WTC11 (cell line): ENCODE data around the gene AHNAK. TPM values are rescaled to one million over a fixed set of nuclear protein-coding genes. Genes with fewer than 3 reads are reported as not detected.

ENCODE experiments used
- ATAC-seq: fragments of 200-7000 bp; cut with Tn5 transposase; 2 replicates; pipeline ENCODE4 v1.10.0; 2021; ENCODE audit warnings: mild to moderate bottlenecking, moderate library complexity
- CTCF ChIA-PET: fragments of 300-600 bp; sonication (Branson Sonifier 250); formaldehyde crosslinking; loops from one replicate; lab custom pipeline; 2021; ENCODE audit warnings: antibody characterized with exemption; lab: Charles Lee
- POLR2A ChIA-PET: fragments of 350-600 bp; sonication (Branson Sonifier 250); formaldehyde crosslinking; loops from one replicate; lab custom pipeline; 2021; ENCODE audit warnings: antibody characterized with exemption; lab: Charles Lee
- DNase-seq: peaks from one replicate; pipeline ENCODE4 v3.0.0; 2021; ENCODE audit warnings: low spot score
- H3K27ac Mint-ChIP-seq: 2 replicates; pipeline ENCODE4 v1.8.0; 2021; ENCODE audit warnings: mixed read lengths
- H3K27me3 Mint-ChIP-seq: 2 replicates; pipeline ENCODE4 v1.8.0; 2021; ENCODE audit warnings: low read depth, mild to moderate bottlenecking, moderate library complexity, mixed read lengths
- H3K36me3 Mint-ChIP-seq: 2 replicates; pipeline ENCODE4 v1.8.0; 2021; ENCODE audit warnings: mixed read lengths
- H3K4me1 Mint-ChIP-seq: 2 replicates; pipeline ENCODE4 v1.8.0; 2022; ENCODE audit warnings: mixed read lengths
- H3K4me3 Mint-ChIP-seq: 2 replicates; pipeline ENCODE4 v1.8.0; 2021; ENCODE audit warnings: mild to moderate bottlenecking, moderate library complexity, mixed read lengths
- H3K9me3 Mint-ChIP-seq: 2 replicates; pipeline ENCODE4 v1.8.0; 2021; ENCODE audit warnings: mixed read lengths
- AR ChIP-seq: fragments of 250-450 bp; sonication (Bioruptor Pico); IDR thresholded peaks from 2 replicates; pipeline ENCODE4 v1.9.0; 2021; ENCODE audit warnings: mild to moderate bottlenecking
- CREB1 ChIP-seq: sonication (generic); formaldehyde crosslinking; IDR thresholded peaks from 2 replicates; pipeline ENCODE4 v1.8.0; 2023; ENCODE audit warnings: mild to moderate bottlenecking, missing genetic modification reagents
- E2F4 ChIP-seq: sonication (generic); formaldehyde crosslinking; IDR thresholded peaks from 2 replicates; pipeline ENCODE4 v1.8.1; 2022; ENCODE audit warnings: low read depth, mild to moderate bottlenecking, moderate library complexity, missing genetic modification reagents, borderline replicate concordance
- FOXK1 ChIP-seq: sonication (generic); formaldehyde crosslinking; IDR thresholded peaks from 2 replicates; pipeline ENCODE4 v1.8.0; 2022; ENCODE audit warnings: mild to moderate bottlenecking, moderate library complexity, missing genetic modification reagents
- GRHL2 ChIP-seq: fragments of 250-450 bp; sonication (Bioruptor Pico); IDR thresholded peaks from 2 replicates; pipeline ENCODE4 v1.8.0; 2022; ENCODE audit warnings: mild to moderate bottlenecking, moderate library complexity; ENCODE audit not compliant: insufficient replicate concordance, severe bottlenecking
- NFATC4 ChIP-seq: fragments of 250-450 bp; sonication (Bioruptor Pico); IDR thresholded peaks from 2 replicates; pipeline ENCODE4 v1.9.0; 2021; ENCODE audit warnings: mild to moderate bottlenecking
- NFE2L1 ChIP-seq: sonication (generic); formaldehyde crosslinking; IDR thresholded peaks from 2 replicates; pipeline ENCODE4 v1.8.1; 2023; ENCODE audit warnings: missing genetic modification reagents
- PRRX2 ChIP-seq: fragments of 250-450 bp; sonication (Bioruptor Pico); IDR thresholded peaks from 2 replicates; pipeline ENCODE4 v1.8.0; 2021; ENCODE audit warnings: mild to moderate bottlenecking
- TEAD1 ChIP-seq: sonication (generic); formaldehyde crosslinking; IDR thresholded peaks from 2 replicates; pipeline ENCODE4 v1.8.0; 2022; ENCODE audit warnings: mild to moderate bottlenecking, missing genetic modification reagents
- TP53 ChIP-seq: sonication (generic); formaldehyde crosslinking; IDR thresholded peaks from 2 replicates; pipeline ENCODE4 v1.8.1; 2023; ENCODE audit warnings: mild to moderate bottlenecking, missing genetic modification reagents
- ZNF121 ChIP-seq: sonication (generic); formaldehyde crosslinking; IDR thresholded peaks from 2 replicates; pipeline ENCODE4 v1.8.0; 2023; ENCODE audit warnings: missing genetic modification reagents
- ZNF138 ChIP-seq: sonication (generic); formaldehyde crosslinking; conservative IDR thresholded peaks from 2 replicates; pipeline ENCODE4 v1.8.1; 2022; ENCODE audit warnings: mild to moderate bottlenecking, moderate library complexity, missing genetic modification reagents
- ZNF396 ChIP-seq: fragments of 250-450 bp; sonication (Bioruptor Pico); IDR thresholded peaks from 2 replicates; pipeline ENCODE4 v1.8.0; 2021; ENCODE audit warnings: mild to moderate bottlenecking, moderate library complexity, borderline replicate concordance
- ZNF671 ChIP-seq: fragments of 250-450 bp; sonication (Bioruptor Pico); IDR thresholded peaks from 2 replicates; pipeline ENCODE4 v1.8.0; 2021; ENCODE audit warnings: mild to moderate bottlenecking
- total RNA-seq: library from RNA; stranded (reverse); gene quantifications from 3 replicates; pipeline ENCODE4 v1.2.3, GENCODE V29; 2021
- TF ChIP-seq, protein P1 (sequence below): sonication (generic); formaldehyde crosslinking; IDR thresholded peaks from 2 replicates; pipeline ENCODE4 v1.8.1; 2023; ENCODE audit warnings: mild to moderate bottlenecking, missing genetic modification reagents, moderate library complexity
- TF ChIP-seq, protein P2 (sequence below): sonication (generic); formaldehyde crosslinking; IDR thresholded peaks from 2 replicates; pipeline ENCODE4 v1.8.1; 2023; ENCODE audit warnings: mild to moderate bottlenecking, missing genetic modification reagents
- TF ChIP-seq, protein P3 (sequence below): fragments of 250-450 bp; sonication (Bioruptor Pico); IDR thresholded peaks from 2 replicates; pipeline ENCODE4 v2.1.2; 2022; ENCODE audit warnings: mild to moderate bottlenecking, moderate library complexity

Gene AHNAK
- total RNA-seq, 1 experiment from 2014 or later, result 21.0 TPM

DNA sequence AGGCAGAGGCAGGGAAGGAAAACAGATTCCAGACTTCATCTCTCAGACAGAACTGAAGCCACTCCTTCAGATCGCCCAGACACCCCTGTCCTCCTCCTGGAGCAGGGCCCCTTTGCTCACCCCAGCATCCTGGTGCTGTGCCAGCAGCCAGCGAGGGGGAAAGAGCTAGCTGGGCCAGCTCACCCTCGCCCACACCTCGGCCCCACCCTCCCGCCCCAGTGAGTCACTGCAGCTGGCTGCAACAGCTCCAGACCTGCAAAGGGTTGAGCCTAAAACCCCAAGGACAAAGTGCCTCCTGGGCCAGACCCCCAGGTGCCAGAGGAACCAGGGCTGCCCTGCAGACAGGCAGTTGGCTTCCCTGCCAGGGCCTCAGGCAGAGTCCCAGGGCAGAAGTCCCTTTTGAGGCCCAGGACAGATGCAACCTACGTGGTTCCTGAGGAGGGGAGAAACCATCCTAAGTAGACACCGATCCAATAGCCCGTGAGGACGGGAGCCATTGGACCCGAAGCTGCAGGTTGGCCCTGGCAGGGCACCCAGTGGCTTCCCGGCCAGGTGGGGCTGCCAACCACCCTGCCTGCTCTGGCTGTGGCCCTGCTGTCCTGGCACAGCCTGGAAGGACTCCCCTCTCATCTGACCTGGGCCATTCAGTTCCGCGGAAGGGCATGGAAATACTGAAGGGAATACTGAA, 7.2 kb downstream of the AHNAK start:
- no peaks in the 10 kb centered on the region for H3K36me3 Mint-ChIP-seq
- H3K27ac Mint-ChIP-seq, result no peak overlapping the region
- TF ChIP-seq NFE2L1, result no peak
- TF ChIP-seq E2F4, result no peak
- no peak for TF ChIP-seq ZNF671 (CRISPR knock-in tag)
- TF ChIP-seq, protein P1, sequence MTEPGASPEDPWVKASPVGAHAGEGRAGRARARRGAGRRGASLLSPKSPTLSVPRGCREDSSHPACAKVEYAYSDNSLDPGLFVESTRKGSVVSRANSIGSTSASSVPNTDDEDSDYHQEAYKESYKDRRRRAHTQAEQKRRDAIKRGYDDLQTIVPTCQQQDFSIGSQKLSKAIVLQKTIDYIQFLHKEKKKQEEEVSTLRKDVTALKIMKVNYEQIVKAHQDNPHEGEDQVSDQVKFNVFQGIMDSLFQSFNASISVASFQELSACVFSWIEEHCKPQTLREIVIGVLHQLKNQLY (CRISPR knock-in tag), result no peak
- no peak for TF ChIP-seq FOXK1 (CRISPR knock-in tag)
- TF ChIP-seq, protein P2, sequence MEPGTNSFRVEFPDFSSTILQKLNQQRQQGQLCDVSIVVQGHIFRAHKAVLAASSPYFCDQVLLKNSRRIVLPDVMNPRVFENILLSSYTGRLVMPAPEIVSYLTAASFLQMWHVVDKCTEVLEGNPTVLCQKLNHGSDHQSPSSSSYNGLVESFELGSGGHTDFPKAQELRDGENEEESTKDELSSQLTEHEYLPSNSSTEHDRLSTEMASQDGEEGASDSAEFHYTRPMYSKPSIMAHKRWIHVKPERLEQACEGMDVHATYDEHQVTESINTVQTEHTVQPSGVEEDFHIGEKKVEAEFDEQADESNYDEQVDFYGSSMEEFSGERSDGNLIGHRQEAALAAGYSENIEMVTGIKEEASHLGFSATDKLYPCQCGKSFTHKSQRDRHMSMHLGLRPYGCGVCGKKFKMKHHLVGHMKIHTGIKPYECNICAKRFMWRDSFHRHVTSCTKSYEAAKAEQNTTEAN (CRISPR knock-in tag), result no peak
- no peak for TF ChIP-seq GRHL2 (CRISPR knock-in tag)
- TF ChIP-seq PRRX2, result no peak
- no peak for DNase-seq
- H3K9me3 Mint-ChIP-seq, result no peaks in the 10 kb centered on the region
- ATAC-seq, result no peak
- H3K4me1 Mint-ChIP-seq, result peaks cover 36% of the 10 kb centered on the region
- peaks cover 34% of the 10 kb centered on the region for H3K27me3 Mint-ChIP-seq
- ChIA-PET POLR2A (no interaction called here), CTCF (interaction anchor here (1.1 to 13.3 kb wide), 5 partner anchors 12 to 145 kb away, joined by 3 to 552 read pairs (median 7); partner anchors contain the start of gene SCGB1A1)
- H3K4me3 Mint-ChIP-seq, result no peak overlapping the region

- no peak for DNase-seq
- H3K4me3 Mint-ChIP-seq, result no peak overlapping the region
These were observed 8.0 kb downstream of the AHNAK start for GRCh38 chr11:62538470-62539237.

DNA sequence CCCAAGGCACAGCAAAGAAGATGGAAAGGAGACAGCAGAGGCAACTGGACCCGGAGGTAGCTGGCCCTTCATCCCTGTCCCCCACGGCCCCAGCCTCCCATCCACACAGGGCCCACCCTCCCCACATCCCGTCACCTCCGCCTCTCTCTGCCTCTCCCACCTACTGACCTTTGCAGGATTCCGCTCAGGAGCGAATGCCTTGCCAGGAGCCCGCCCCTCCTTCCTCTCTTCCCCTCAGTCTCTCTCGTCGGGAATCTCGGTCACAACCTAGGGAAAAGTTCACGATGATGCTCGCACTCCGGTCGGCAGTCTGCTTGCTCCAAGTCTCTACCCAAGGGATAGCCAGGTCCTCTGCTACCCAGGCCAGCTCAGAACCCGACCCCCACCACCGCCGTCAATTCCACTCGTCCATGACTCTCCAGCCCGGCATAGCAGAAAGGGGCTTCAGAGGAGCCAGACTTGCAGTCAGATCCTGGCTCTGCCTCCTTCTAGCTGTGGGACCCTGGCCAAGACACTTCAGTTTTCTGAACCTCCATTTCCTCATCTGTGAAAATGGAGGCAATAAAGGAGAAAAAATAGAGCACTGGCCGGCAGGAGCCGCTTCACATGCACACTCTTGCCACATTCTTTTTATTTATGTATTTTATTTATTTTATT, 10.2 kb downstream of the AHNAK start:
- DNase-seq (no peak), ATAC-seq (peak; percentile 52; the same call in 1 of the 2 replicates)
- TF ChIP-seq ZNF671 (CRISPR knock-in tag) (no peak), TEAD1 (CRISPR knock-in tag) (no peak), NFATC4 (CRISPR knock-in tag) (no peak), AR (no peak), ZNF396 (CRISPR knock-in tag) (no peak), PRRX2 (no peak), ZNF121 (CRISPR knock-in tag) (no peak), E2F4 (no peak), TP53 (CRISPR knock-in tag) (no peak)
- H3K9me3 Mint-ChIP-seq, result peaks cover 11% of the 10 kb centered on the region
- CTCF ChIA-PET, result interaction anchor here (0.6 to 13.3 kb wide), 5 partner anchors 24 to 142 kb away, joined by 3 to 552 read pairs (median 4); partner anchors contain the start of gene SCGB1A1
- H3K4me1 Mint-ChIP-seq, result peaks cover 13% of the 10 kb centered on the region
- no peak overlapping the region for H3K27ac Mint-ChIP-seq
- H3K4me3 Mint-ChIP-seq, result peak overlapping the region; percentile 41
- peaks cover 4% of the 10 kb centered on the region for H3K27me3 Mint-ChIP-seq
- H3K36me3 Mint-ChIP-seq, result peaks cover 9% of the 10 kb centered on the region; the same call in 1 of the 2 replicates
- POLR2A ChIA-PET, result interaction anchor here (0.6 kb wide), 1 partner anchor 63 kb away, joined by 4 read pairs; no protein-coding TSS in a partner anchor

More at GRCh38 chr11:62538470-62539237, 8.0 kb downstream of the AHNAK start:
- Mint-ChIP-seq H3K4me1 (peaks cover 31% of the 10 kb centered on the region), H3K36me3 (no peaks in the 10 kb centered on the region), H3K9me3 (no peaks in the 10 kb centered on the region), H3K27me3 (peaks cover 27% of the 10 kb centered on the region), H3K27ac (no peak overlapping the region)
- ChIA-PET POLR2A (no interaction called here), CTCF (interaction anchor here (1.1 to 13.3 kb wide), 5 partner anchors 12 to 144 kb away, joined by 3 to 552 read pairs (median 7); partner anchors contain the start of gene SCGB1A1)
- TF ChIP-seq CREB1 (CRISPR knock-in tag) (no peak), ZNF138 (no peak)
- TF ChIP-seq, protein P3, sequence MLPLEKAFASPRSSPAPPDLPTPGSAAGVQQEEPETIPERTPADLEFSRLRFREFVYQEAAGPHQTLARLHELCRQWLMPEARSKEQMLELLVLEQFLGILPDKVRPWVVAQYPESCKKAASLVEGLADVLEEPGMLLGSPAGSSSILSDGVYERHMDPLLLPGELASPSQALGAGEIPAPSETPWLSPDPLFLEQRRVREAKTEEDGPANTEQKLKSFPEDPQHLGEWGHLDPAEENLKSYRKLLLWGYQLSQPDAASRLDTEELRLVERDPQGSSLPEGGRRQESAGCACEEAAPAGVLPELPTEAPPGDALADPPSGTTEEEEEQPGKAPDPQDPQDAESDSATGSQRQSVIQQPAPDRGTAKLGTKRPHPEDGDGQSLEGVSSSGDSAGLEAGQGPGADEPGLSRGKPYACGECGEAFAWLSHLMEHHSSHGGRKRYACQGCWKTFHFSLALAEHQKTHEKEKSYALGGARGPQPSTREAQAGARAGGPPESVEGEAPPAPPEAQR (CRISPR knock-in tag), result no peak
- ATAC-seq, result no peak
